OCI-LY3 (cell line): Measurements from ENCODE around the gene USP2.

Experiments used
- H2AFZ ChIP-seq: fragments of 200-600, 300-600 bp; shearing (Covaris generic); 2 replicates; pipeline ENCODE4 v1.6.0; 2014; ENCODE audit warnings: antibody characterized with exemption, low read depth, low read length
- H3K27ac ChIP-seq: fragments of 200-600, 300-600 bp; sonication (generic); 2 replicates; pipeline ENCODE4 v1.5.1; 2014; ENCODE audit warnings: mild to moderate bottlenecking, low read length, moderate library complexity, mixed read lengths
- H3K27me3 ChIP-seq: fragments of 200-600, 300-600 bp; sonication (generic); 2 replicates; pipeline ENCODE4 v1.6.1; 2014; ENCODE audit warnings: low read depth, low read length, mixed read lengths
- H3K36me3 ChIP-seq: fragments of 200-600, 300-600 bp; sonication (generic); replicated peaks from 2 replicates; pipeline ENCODE3; 2014; ENCODE audit warnings: low read depth, low read length, mixed read lengths
- H3K4me1 ChIP-seq: fragments of 300-600, 200-600 bp; sonication (generic); 2 replicates; pipeline ENCODE4 v1.6.1; 2014; ENCODE audit warnings: low read length, mixed read lengths
- H3K4me2 ChIP-seq: fragments of 200-600, 300-600 bp; sonication (generic); 2 replicates; pipeline ENCODE4 v1.6.1; 2014; ENCODE audit warnings: low read length, mixed read lengths
- H3K4me3 ChIP-seq: fragments of 300-600, 200-600 bp; sonication (generic); 2 replicates; pipeline ENCODE4 v1.5.1; 2014; ENCODE audit warnings: antibody characterized with exemption, mild to moderate bottlenecking, low read length, moderate library complexity
- H3K79me2 ChIP-seq: fragments of 300-600, 200-600 bp; shearing (Covaris generic); 2 replicates; pipeline ENCODE4 v1.6.1; 2014; ENCODE audit warnings: mild to moderate bottlenecking, low read length, mixed read lengths
- H3K9ac ChIP-seq: fragments of 300-600, 200-600 bp; shearing (Covaris generic); 2 replicates; pipeline ENCODE4 v1.6.0; 2014; ENCODE audit warnings: mild to moderate bottlenecking, low read length, moderate library complexity
- H3K9me3 ChIP-seq: fragments of 200-600, 300-600 bp; shearing (Covaris generic); 2 replicates; pipeline ENCODE4 v1.6.1; 2014; ENCODE audit warnings: low read length, mixed read lengths; ENCODE audit not compliant: insufficient read depth
- H4K20me1 ChIP-seq: fragments of 200-600, 300-600 bp; sonication (generic); 2 replicates; pipeline ENCODE4 v1.6.1; 2016; ENCODE audit warnings: low read length, mixed read lengths; ENCODE audit not compliant: insufficient read depth
- CTCF ChIP-seq: fragments of 200-600, 300-600 bp; sonication (generic); IDR thresholded peaks from 2 replicates; pipeline ENCODE4 v1.5.1; 2014; ENCODE audit warnings: antibody characterized with exemption, low read length, low read depth
- EZH2phosphoT487 ChIP-seq: fragments of 200-600 bp; shearing (Covaris generic); IDR thresholded peaks from 2 replicates; pipeline ENCODE4 v1.6.1; 2018; ENCODE audit warnings: antibody characterized with exemption, mixed run types, low read depth

The USP2 gene

GRCh38 chr11:119318240-119319135, 63.0 kb downstream of the USP2 start:
- Histone ChIP-seq H3K4me3 (peak overlapping the region; percentile 86), H2AFZ (peak overlapping the region; percentile 27; the same call in 1 of the 2 replicates), H3K79me2 (no peaks in the 10 kb centered on the region), H4K20me1 (no peaks in the 10 kb centered on the region), H3K4me2 (peak overlapping the region; percentile 100), H3K36me3 (no peaks in the 10 kb centered on the region), H3K4me1 (peaks cover 60% of the 10 kb centered on the region), H3K27ac (peak overlapping the region; percentile 86), H3K27me3 (peaks cover 14% of the 10 kb centered on the region), H3K9ac (peak overlapping the region; percentile 89), H3K9me3 (no peaks in the 10 kb centered on the region)
- no peak for TF ChIP-seq EZH2phosphoT487
- no peak for TF ChIP-seq CTCF

- peak overlapping the region; percentile 87 for H3K4me3 ChIP-seq
- peak overlapping the region; percentile 100 for H3K4me2 ChIP-seq
- no peaks in the 10 kb centered on the region for H3K9me3 ChIP-seq
- H3K36me3 ChIP-seq = no peaks in the 10 kb centered on the region
- H3K9ac ChIP-seq = peak overlapping the region; percentile 50
- peaks cover 56% of the 10 kb centered on the region for H3K4me1 ChIP-seq
- TF ChIP-seq CTCF (no peak), EZH2phosphoT487 (no peak)
- 0 out of 2 replicates have a peak overlapping the region, but pooled peaks have one; percentile 27 for H3K27ac ChIP-seq
- no peaks in the 10 kb centered on the region for H4K20me1 ChIP-seq
- H2AFZ ChIP-seq = peak overlapping the region; percentile 14; the same call in 1 of the 2 replicates
- no peaks in the 10 kb centered on the region for H3K79me2 ChIP-seq
- peaks cover 14% of the 10 kb centered on the region for H3K27me3 ChIP-seq
These were observed 63.8 kb downstream of the USP2 start for GRCh38 chr11:119317592-119318239.

- H3K4me1 ChIP-seq = peaks cover 49% of the 10 kb centered on the region
- peak within 1 kb of the TSS; percentile 87 for H3K4me3 ChIP-seq
- H3K36me3 ChIP-seq = no peaks in the 10 kb centered on the region
- peak within 1 kb of the TSS; percentile 61 for H3K9ac ChIP-seq
- H2AFZ ChIP-seq = peak within 1 kb of the TSS; percentile 52; the same call in 1 of the 2 replicates
- H3K79me2 ChIP-seq = no peaks in the 10 kb centered on the region
- H3K9me3 ChIP-seq = no peaks in the 10 kb centered on the region
- 0 out of 2 replicates have a peak within 1 kb of the TSS, but pooled peaks have one; percentile 27 for H3K27ac ChIP-seq
- H3K4me2 ChIP-seq = peak within 1 kb of the TSS; percentile 100
- TF ChIP-seq EZH2phosphoT487 = no peak
- no peaks in the 10 kb centered on the region for H4K20me1 ChIP-seq
- H3K27me3 ChIP-seq = peaks cover 14% of the 10 kb centered on the region
These were observed 64.5 kb downstream of the USP2 start, which contains the start of gene MCAM for GRCh38 chr11:119316729-119317591. TSS of gene MCAM (minus strand) at chr11:119317130. CDS start at chr11:119317101, 29 bp downstream.

GRCh38 chr11:119316016-119316728, 65.3 kb downstream of the USP2 start:
- Histone ChIP-seq H3K4me1 (peaks cover 49% of the 10 kb centered on the region), H3K4me3 (peak overlapping the region; percentile 87), H3K27ac (no peak overlapping the region), H3K9me3 (no peaks in the 10 kb centered on the region), H2AFZ (no peak overlapping the region), H3K9ac (peak overlapping the region; percentile 61), H3K4me2 (peak overlapping the region; percentile 100), H3K79me2 (no peaks in the 10 kb centered on the region), H4K20me1 (no peaks in the 10 kb centered on the region), H3K36me3 (no peaks in the 10 kb centered on the region), H3K27me3 (peaks cover 14% of the 10 kb centered on the region)
- TF ChIP-seq EZH2phosphoT487 = no peak
- TF ChIP-seq CTCF = no peak
